H7 (cell line): Measurements from ENCODE around the gene RDH13. TPM values are rescaled to one million over a fixed set of nuclear protein-coding genes. Genes with fewer than 3 reads are reported as not detected.
"Not testable (repeated sequence)": the region's sequence is repeated elsewhere in the genome, so short reads cannot be mapped to it uniquely, and the experiment has no call there.

ENCODE experiments used
- DNase-seq: peaks from one replicate; pipeline ENCODE4 v3.0.0; 2012
- H3K27me3 ChIP-seq: 2 replicates; pipeline ENCODE4 v1.6.0; 2011; ENCODE audit warnings: mild to moderate bottlenecking, low read length; ENCODE audit not compliant: control insufficient read depth, insufficient read depth
- H3K36me3 ChIP-seq: replicated peaks from 2 replicates; pipeline ENCODE4 v1.5.1; 2011; ENCODE audit warnings: low read length; ENCODE audit not compliant: control insufficient read depth, insufficient read depth
- H3K4me3 ChIP-seq: 2 replicates; pipeline ENCODE4 v1.5.1; 2011; ENCODE audit warnings: low read depth, mild to moderate bottlenecking, control low read depth, low read length, moderate library complexity; ENCODE audit not compliant: insufficient read depth
- total RNA-seq: library from RNA; depleted of rRNA; stranded (reverse); fragments of >200 nt; shearing (Covaris generic); gene quantifications from 2 replicates; pipeline ENCODE4 v1.2.3, GENCODE V29; 2014; rRNA removed

Gene RDH13
- total RNA-seq, 1 experiment from 2014 or later = 21.2 TPM

DNA sequence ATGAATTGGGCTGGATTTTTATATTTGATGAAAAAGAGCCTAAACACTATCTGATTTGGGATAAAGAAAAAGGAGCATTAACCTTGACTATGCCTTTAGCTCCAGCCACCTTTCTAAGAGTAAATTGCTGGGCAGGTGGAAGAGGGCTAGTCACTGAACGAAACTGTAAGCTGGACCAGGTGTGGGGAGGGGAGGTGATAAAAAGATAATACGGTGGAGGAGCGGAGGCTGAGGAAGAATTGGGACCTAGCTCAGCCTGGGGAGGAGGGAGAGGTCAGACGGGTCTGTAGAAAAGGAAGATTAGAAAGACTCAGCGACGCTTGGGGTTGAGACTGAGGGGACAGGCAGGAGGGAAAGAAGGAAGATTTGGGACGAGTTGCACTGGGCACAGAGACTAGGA, 52.4 kb downstream of the RDH13 start:
- not testable (repeated sequence) for DNase-seq, H3K36me3 ChIP-seq, H3K27me3 ChIP-seq
- peak overlapping the region; percentile 37 for H3K4me3 ChIP-seq

DNA sequence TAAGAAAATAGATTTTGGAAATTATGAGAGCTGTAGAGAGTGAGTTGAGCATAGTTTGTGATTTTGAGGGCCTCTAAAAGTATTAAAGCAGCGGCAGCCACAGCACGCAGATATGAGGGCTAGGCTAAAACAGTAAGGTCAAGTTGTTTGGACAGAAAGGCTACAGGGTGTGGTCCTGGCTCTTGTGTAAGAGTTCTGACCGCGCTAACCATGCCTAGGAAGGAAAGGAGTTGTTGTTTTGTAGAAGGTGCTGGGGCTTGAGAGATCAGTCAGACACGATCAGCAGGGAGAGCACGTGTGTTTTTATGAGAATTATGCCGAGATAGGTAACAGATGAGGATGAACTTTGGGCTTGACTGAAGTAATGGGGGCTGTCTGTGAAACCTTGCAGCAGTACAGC, 54.2 kb downstream of the RDH13 start:
- not testable (repeated sequence) for H3K36me3 ChIP-seq, DNase-seq, H3K27me3 ChIP-seq
- H3K4me3 ChIP-seq = peak overlapping the region; percentile 21; the same call in 1 of the 2 replicates

DNA sequence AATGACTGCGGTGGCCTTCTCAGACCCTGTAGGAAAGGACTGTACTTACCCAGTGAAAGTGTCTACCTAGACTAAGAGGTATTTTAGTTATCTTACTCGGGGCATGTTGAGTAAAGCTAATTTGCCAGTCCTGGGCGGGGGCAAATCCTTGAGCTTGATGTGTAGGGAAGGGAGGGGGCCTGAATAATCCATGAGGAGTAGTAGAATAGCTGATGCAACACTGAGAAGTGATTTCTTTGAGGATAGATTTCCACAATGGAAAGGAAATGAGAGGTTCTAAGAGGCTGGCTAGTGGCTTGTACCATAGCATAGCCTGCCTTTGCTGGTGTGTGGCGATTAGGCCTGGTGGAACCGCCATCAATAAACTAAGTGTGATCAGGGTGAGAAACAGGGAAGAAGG, 54.8 kb downstream of the RDH13 start:
- not testable (repeated sequence) for H3K36me3 ChIP-seq, H3K4me3 ChIP-seq, DNase-seq, H3K27me3 ChIP-seq

DNA sequence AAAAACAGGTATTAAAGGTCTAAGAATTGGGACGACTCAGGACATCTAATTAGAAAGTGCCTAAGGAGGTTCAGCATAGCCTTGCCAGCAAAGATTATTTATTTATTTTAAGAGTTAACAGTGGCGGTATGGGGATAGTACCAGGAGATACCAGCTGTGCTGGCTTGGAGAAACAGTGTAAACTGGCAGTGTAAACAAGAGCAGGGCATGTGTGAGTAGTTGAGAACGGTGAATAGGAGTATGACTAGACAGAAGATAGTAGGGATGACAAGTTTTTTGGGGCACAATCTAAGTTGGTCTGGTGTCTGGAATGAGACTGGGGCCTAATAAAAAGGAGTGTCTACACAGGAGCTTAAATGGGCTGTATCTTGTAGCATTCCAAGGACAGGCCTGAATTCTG, 55.4 kb downstream of the RDH13 start:
- H3K36me3 ChIP-seq, H3K27me3 ChIP-seq, DNase-seq: not testable (repeated sequence)
- peak overlapping the region; percentile 15; the same call in 1 of the 2 replicates for H3K4me3 ChIP-seq

DNA sequence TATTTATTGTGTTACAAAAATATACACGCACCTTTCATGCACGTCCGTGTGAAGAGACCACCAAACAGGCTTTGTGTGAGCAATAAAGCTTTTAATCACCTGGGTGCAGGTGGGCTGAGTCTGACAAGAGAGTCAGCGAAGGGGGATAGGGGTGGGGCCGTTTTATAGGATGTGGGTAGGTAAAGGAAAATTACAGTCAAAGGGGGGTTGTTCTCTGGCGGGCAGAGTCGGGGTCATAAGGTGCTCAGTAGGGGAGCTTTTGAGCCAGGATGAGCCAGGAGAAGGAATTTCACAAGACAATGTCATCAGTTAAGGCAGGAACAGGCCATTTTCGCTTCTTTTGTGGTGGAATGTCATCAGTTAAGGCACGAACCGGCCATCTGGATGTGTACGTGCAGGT, 56.2 kb downstream of the RDH13 start:
- not testable (repeated sequence) for DNase-seq, H3K27me3 ChIP-seq, H3K36me3 ChIP-seq
- peak overlapping the region; percentile 32; the same call in 1 of the 2 replicates for H3K4me3 ChIP-seq

DNA sequence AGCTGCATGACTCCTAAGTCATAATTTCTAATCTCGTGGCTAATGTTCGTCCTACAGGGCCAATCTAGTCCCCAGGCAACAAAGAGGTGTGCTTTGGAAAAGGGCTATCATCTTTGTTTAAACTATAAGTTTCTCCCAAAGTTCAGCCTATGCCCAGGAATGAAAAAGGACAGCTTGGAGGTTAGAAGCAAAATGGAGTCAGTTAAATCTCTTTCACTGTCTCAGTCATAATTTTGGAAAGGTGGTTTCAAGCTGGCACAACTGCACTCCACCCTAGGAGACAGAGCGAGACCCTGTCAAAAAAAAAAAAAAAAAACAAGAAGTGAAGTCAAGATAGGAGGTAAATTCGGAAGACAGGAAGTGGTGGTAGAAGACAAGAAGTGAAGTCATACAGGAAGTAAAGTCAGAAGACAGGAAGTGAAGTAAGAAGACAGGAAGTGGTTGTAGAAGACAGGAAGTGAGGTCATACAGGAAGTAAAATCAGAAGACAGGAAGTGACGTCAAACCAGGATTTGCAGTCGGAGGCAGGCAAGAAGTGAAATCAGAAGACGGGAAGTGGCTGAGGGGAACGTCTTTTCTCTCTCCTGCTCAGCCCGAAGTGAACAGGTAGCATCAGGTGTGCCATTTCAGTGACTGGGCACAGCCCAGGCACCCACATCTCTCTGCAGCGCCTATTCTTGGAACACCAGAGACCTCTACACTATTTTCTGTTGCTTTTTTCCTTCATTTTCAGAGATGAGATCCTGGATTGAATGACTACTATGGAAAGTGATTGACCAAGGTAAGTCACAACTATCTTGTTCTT, 57.1 kb downstream of the RDH13 start:
- no peak for DNase-seq
- no peaks in the 10 kb centered on the region for H3K27me3 ChIP-seq
- H3K36me3 ChIP-seq = peaks cover 2% of the 10 kb centered on the region
- H3K4me3 ChIP-seq = peak overlapping the region; percentile 32

DNA sequence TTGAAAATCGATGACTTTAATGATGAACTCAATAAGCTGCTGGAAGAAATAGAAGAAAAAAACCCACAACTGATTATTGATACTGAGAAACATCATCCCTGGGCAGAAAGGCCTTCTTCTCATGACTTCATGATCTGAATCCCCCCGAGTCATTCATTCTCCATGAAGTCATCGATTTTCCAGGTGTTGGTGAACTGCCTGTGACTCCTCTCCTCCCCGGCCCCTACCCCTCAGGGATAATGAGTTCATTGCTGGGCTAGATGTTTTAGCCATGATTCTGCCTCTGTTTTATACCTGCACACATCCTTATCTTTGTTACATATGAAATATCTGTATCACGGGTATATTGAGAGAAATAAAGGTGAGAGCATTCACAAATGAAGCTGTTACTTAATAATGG, 62.2 kb downstream of the RDH13 start:
- Histone ChIP-seq H3K4me3 (no peak overlapping the region), H3K36me3 (peaks cover 10% of the 10 kb centered on the region), H3K27me3 (no peaks in the 10 kb centered on the region)
- no peak for DNase-seq

DNA sequence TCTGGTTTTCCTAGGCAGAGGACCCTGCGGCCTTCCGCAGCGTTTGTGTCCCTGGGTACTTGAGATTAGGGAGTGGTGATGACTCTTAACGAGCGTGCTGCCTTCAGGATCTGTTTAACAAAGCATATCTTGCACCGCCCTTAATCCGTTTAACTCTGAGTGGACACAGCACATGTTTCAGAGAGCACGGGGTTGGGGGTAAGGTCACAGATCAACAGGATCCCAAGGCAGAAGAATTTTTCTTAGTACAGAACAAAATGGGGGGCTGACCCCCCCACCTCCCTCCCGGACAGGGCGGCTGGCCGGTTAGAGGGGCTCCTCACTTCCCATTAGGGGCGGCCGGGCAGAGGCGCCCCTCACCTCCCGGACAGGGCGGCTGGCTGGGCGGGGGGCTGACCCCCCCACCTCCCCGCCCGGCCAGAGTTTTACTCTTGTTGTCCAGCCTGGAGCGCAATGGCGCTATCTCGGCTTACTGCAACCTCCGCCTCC, 64.2 kb downstream of the RDH13 start:
- H3K4me3 ChIP-seq, DNase-seq, H3K27me3 ChIP-seq: not testable (repeated sequence)
- peaks cover 12% of the 10 kb centered on the region for H3K36me3 ChIP-seq

DNA sequence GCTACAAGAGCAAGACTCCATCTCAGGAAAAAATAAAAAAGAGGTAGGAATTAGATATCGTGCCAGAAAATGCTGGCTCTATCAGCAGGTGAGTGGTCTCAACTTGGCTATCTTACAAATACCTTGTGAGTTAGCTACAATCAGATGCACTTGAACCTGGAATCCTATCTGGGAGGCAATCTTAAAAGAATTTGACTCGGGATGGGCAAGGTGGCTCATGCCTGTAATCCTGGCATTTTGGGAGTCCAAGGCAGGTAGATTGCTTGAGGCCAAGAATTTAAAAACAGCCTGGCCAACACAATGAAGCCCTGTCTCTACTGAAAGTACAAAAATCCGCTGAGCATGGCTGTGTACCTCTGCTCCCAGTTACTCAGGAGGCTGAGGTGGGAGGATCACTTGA, 67.4 kb downstream of the RDH13 start:
- Histone ChIP-seq H3K36me3 (peaks cover 13% of the 10 kb centered on the region), H3K27me3 (no peaks in the 10 kb centered on the region), H3K4me3 (no peak overlapping the region)
- no peak for DNase-seq

Other genes with a start within 250 kb of the RDH13 start
- not detected in 2 replicates for gene KIR3DL1, start 246.7 kb downstream of the RDH13 start, total RNA-seq
- gene KIR2DS4, start 230.5 kb downstream of the RDH13 start, total RNA-seq = not detected in 2 replicates
- gene KIR3DL2, start 212.7 kb downstream of the RDH13 start, total RNA-seq = not detected in 2 replicates
- gene FCAR, start 188.9 kb downstream of the RDH13 start, total RNA-seq = not detected in 2 replicates
- gene NCR1, start 157.0 kb downstream of the RDH13 start, total RNA-seq = 1.8 and 12.6 TPM in 2 replicates
- gene NLRP7, start 115.6 kb downstream of the RDH13 start, total RNA-seq = 1.9 and 3.2 TPM in 2 replicates
- gene NLRP2, start 96.8 kb downstream of the RDH13 start, total RNA-seq = 1.0 and 1.3 TPM in 2 replicates
- gene GP6, start 24.9 kb downstream of the RDH13 start, total RNA-seq = not detected in 2 replicates
- gene EPS8L1, start 12.7 kb upstream of the RDH13 start, total RNA-seq = 20.0 and 22.9 TPM in 2 replicates
- gene PPP1R12C, start 54.5 kb upstream of the RDH13 start, total RNA-seq = 57.5 and 66.4 TPM in 2 replicates
- 33.8 and 44.8 TPM in 2 replicates for gene TNNT1, start 86.1 kb upstream of the RDH13 start, total RNA-seq
- gene TNNI3, start 94.6 kb upstream of the RDH13 start, total RNA-seq = 6.5 and 11.6 TPM in 2 replicates
- 0.15 and 2.2 TPM in 2 replicates for gene DNAAF3, start 103.5 kb upstream of the RDH13 start, total RNA-seq
- 0.26 and 0.31 TPM in 2 replicates for gene SYT5, start 117.1 kb upstream of the RDH13 start, total RNA-seq
- gene PTPRH, start 146.4 kb upstream of the RDH13 start, total RNA-seq = 0.41 and 2.3 TPM in 2 replicates
- gene TMEM86B, start 165.6 kb upstream of the RDH13 start, total RNA-seq = 1.2 and 1.7 TPM in 2 replicates
- 51.7 and 53.1 TPM in 2 replicates for gene PPP6R1, start 195.9 kb upstream of the RDH13 start, total RNA-seq
- 54.4 and 92.3 TPM in 2 replicates for gene HSPBP1, start 217.0 kb upstream of the RDH13 start, total RNA-seq
- 20.3 and 31.3 TPM in 2 replicates for gene BRSK1, start 220.8 kb upstream of the RDH13 start, total RNA-seq